ENCODE results near the gene RRP8.

- TF ChIP-seq CTCF (conservative IDR thresholded peaks at IDR 0.05; ENCODE audit: low read length) (no peak), EZH2phosphoT487 (IDR thresholded peaks at IDR 0.05; ENCODE audit: borderline replicate concordance, low read depth, low read length) (no peak)
These were observed 46.4 kb downstream of the RRP8 start for GRCh38 chr11:6557063-6557462.
